ENCODE data around the gene GAS7. TPM values are rescaled to one million over a fixed set of nuclear protein-coding genes. Genes with fewer than 3 reads are reported as not detected.

GAS7 gene
- total RNA-seq, 1 donor from 2014 or later: 78.0 TPM

DNA sequence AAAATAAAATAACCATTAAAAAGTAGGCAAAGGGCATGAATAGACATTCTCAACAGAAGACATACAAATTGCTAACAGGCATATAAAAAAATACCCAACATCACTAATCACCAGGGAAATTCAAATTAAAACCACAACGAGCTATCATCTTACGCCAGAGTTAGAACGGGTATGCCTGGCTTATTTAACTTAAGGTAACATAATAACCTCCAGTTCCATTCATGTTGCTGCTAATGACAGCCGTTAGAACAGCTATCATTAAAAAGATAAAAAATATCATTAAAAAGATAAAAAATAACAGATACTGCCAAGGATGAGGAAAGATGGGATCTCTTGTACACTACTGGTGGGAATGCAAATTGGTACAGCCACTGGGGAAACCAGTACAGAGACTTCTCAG lies 89.3 kb downstream of the GAS7 start:
- H3K27ac ChIP-seq: no peak overlapping the region
- DNase-seq (ENCODE audit: low spot score in 2 of 2): no peak
- no peaks in the 10 kb centered on the region for H3K27me3 ChIP-seq
- intact Hi-C loops (cut with DNase I): loop anchor here (2.0 kb wide), 1 partner anchor 14 kb away; no protein-coding TSS in a partner anchor
- no peaks in the 10 kb centered on the region for H3K9me3 ChIP-seq
- no peak overlapping the region for H3K4me3 ChIP-seq
- H3K4me1 ChIP-seq: peaks cover 0 to under 1% of the 10 kb centered on the region in 2 donors
- TF ChIP-seq, protein P1, sequence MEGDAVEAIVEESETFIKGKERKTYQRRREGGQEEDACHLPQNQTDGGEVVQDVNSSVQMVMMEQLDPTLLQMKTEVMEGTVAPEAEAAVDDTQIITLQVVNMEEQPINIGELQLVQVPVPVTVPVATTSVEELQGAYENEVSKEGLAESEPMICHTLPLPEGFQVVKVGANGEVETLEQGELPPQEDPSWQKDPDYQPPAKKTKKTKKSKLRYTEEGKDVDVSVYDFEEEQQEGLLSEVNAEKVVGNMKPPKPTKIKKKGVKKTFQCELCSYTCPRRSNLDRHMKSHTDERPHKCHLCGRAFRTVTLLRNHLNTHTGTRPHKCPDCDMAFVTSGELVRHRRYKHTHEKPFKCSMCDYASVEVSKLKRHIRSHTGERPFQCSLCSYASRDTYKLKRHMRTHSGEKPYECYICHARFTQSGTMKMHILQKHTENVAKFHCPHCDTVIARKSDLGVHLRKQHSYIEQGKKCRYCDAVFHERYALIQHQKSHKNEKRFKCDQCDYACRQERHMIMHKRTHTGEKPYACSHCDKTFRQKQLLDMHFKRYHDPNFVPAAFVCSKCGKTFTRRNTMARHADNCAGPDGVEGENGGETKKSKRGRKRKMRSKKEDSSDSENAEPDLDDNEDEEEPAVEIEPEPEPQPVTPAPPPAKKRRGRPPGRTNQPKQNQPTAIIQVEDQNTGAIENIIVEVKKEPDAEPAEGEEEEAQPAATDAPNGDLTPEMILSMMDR (IDR thresholded peaks at IDR 0.05): no peak
- H3K36me3 ChIP-seq: no peaks in the 10 kb centered on the region

- H3K36me3 ChIP-seq: no peaks in the 10 kb centered on the region
- no peaks in the 10 kb centered on the region for H3K9me3 ChIP-seq
- H3K27ac ChIP-seq: no peak overlapping the region
- no peak overlapping the region for H3K4me3 ChIP-seq
- no peaks in the 10 kb centered on the region for H3K4me1 ChIP-seq
- TF ChIP-seq, protein P1 (IDR thresholded peaks at IDR 0.05): no peak
- H3K27me3 ChIP-seq: no peaks in the 10 kb centered on the region
- DNase-seq (ENCODE audit: low spot score in 2 of 2): no peak
- intact Hi-C loops (cut with DNase I): loop anchor here (2.0 kb wide), 1 partner anchor 15 kb away; no protein-coding TSS in a partner anchor
Measured at GRCh38 chr17:10107316-10108165, 90.9 kb downstream of the GAS7 start.

GRCh38 chr17:10106067-10106466 lies 92.3 kb downstream of the GAS7 start:
- intact Hi-C loops (cut with DNase I): no loop called here
- H3K4me3 ChIP-seq: no peak overlapping the region
- H3K27ac ChIP-seq: no peak overlapping the region
- H3K9me3 ChIP-seq: no peaks in the 10 kb centered on the region
- DNase-seq (ENCODE audit: low spot score in 2 of 2): no peak
- no peaks in the 10 kb centered on the region for H3K4me1 ChIP-seq
- no peaks in the 10 kb centered on the region for H3K27me3 ChIP-seq
- TF ChIP-seq, protein P1 (IDR thresholded peaks at IDR 0.05): no peak
- H3K36me3 ChIP-seq: no peaks in the 10 kb centered on the region

DNA sequence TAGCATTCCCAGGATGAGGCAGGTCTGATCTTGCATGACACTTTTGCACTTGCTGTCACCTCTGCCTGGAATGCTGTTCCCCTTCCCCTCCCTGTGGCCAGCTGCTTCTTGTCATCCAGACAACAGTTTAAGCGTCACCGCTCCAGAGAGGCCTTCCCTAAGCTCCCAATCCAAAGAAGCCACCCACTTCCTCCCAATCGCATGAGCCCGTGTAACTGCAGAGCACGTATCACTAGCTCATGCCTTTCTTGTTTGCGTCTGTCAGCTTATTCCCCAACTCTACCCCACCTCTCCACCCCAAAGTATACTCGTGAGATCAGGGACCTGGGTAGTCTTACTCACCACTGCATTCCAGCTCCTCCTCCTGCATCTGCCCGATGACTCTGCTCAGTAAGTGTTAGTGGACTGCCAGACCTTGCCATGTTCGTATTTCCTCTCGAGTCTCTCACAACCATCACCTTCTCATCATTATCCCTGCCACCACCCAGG lies 92.8 kb downstream of the GAS7 start:
- Histone ChIP-seq H3K27ac (no peak overlapping the region), H3K27me3 (no peaks in the 10 kb centered on the region), H3K9me3 (no peaks in the 10 kb centered on the region), H3K36me3 (no peaks in the 10 kb centered on the region), H3K4me3 (no peak overlapping the region), H3K4me1 (no peaks in the 10 kb centered on the region)
- intact Hi-C loops (cut with DNase I): no loop called here
- DNase-seq (ENCODE audit: low spot score in 2 of 2): no peak
- TF ChIP-seq, protein P1 (IDR thresholded peaks at IDR 0.05): no peak

- Histone ChIP-seq H3K4me1 (no peaks in the 10 kb centered on the region), H3K27me3 (no peaks in the 10 kb centered on the region), H3K27ac (no peak overlapping the region), H3K36me3 (no peaks in the 10 kb centered on the region), H3K9me3 (no peaks in the 10 kb centered on the region), H3K4me3 (no peak overlapping the region)
- DNase-seq (ENCODE audit: low spot score in 2 of 2): no peak
- intact Hi-C loops (cut with DNase I): no loop called here
- TF ChIP-seq, protein P1 (IDR thresholded peaks at IDR 0.05): no peak
Measured at GRCh38 chr17:10103712-10104111, 94.7 kb downstream of the GAS7 start.

Measured in ascending aorta (tissue), 2 donors.